AG10803 (cell line): ENCODE results near the gene NEB.

Source experiments
- DNase-seq: peaks from one replicate; pipeline ENCODE4 v3.0.0; 2010; ENCODE audit warnings: low read depth
- H3K4me3 ChIP-seq: 2 replicates; pipeline ENCODE4 v1.5.1; 2011; ENCODE audit warnings: mild to moderate bottlenecking, low read length, control low read depth
- CTCF ChIP-seq: conservative IDR thresholded peaks from 2 replicates; pipeline ENCODE4 v1.5.1; 2011; ENCODE audit warnings: mild to moderate bottlenecking, low read length, control low read depth, inconsistent platforms

NEB gene

GRCh38 chr2:151691631-151692030 lies 42.6 kb downstream of the NEB start:
- TF ChIP-seq CTCF = no peak
- DNase-seq = peak; percentile 5
- H3K4me3 ChIP-seq = no peak overlapping the region

GRCh38 chr2:151688719-151689118 lies 45.6 kb downstream of the NEB start:
- no peak for TF ChIP-seq CTCF
- H3K4me3 ChIP-seq = no peak overlapping the region
- DNase-seq = no peak

- no peak for TF ChIP-seq CTCF
Measured at GRCh38 chr2:151682459-151683003, 51.7 kb downstream of the NEB start.

GRCh38 chr2:151681051-151681450 lies 53.2 kb downstream of the NEB start:
- no peak overlapping the region for H3K4me3 ChIP-seq
- DNase-seq = no peak
- TF ChIP-seq CTCF = no peak

More at GRCh38 chr2:151682459-151683003, 51.7 kb downstream of the NEB start:
- H3K4me3 ChIP-seq = no peak overlapping the region
- no peak for DNase-seq

GRCh38 chr2:151679994-151680393 lies 54.3 kb downstream of the NEB start:
- no peak overlapping the region for H3K4me3 ChIP-seq
- TF ChIP-seq CTCF = no peak
- no peak for DNase-seq

- no peak overlapping the region for H3K4me3 ChIP-seq
- TF ChIP-seq CTCF = no peak
- no peak for DNase-seq
Measured at GRCh38 chr2:151678849-151679248, 55.4 kb downstream of the NEB start.

- DNase-seq = no peak
- no peak for TF ChIP-seq CTCF
- no peak overlapping the region for H3K4me3 ChIP-seq
Measured at GRCh38 chr2:151673016-151673415, 61.3 kb downstream of the NEB start.
